NCI-H446 treated with DMSO at 0.1 percent for 48 hours (cell line): Measurements from ENCODE around the gene ADAMTS10.
"Not testable (repeated sequence)": the region's sequence is repeated elsewhere in the genome, so short reads cannot be mapped to it uniquely, and the experiment has no call there.

Experiments
- DNase-seq: peaks from one replicate; lab custom pipeline; 2025; lab: John Stamatoyannopoulos, UW

Gene ADAMTS10

GRCh38 chr19:8558325-8558724, 52.2 kb downstream of the ADAMTS10 start:
- no peak for DNase-seq

GRCh38 chr19:8557642-8558238, 52.8 kb downstream of the ADAMTS10 start:
- no peak for DNase-seq

- not testable (repeated sequence) for DNase-seq
Observed at GRCh38 chr19:8553729-8554128, 56.8 kb downstream of the ADAMTS10 start.

- peak; percentile 9 for DNase-seq
Observed at GRCh38 chr19:8552810-8553209, 57.7 kb downstream of the ADAMTS10 start.

- DNase-seq: no peak
Observed at GRCh38 chr19:8550070-8550469, 60.4 kb downstream of the ADAMTS10 start.

- no peak for DNase-seq
Observed at GRCh38 chr19:8545743-8546142, 64.8 kb downstream of the ADAMTS10 start.

GRCh38 chr19:8544168-8544567, 66.3 kb downstream of the ADAMTS10 start:
- no peak for DNase-seq

- DNase-seq: no peak
Observed at GRCh38 chr19:8539621-8540149, 70.8 kb downstream of the ADAMTS10 start.

GRCh38 chr19:8537099-8537498, 73.4 kb downstream of the ADAMTS10 start:
- DNase-seq: no peak

GRCh38 chr19:8536282-8536681, 74.2 kb downstream of the ADAMTS10 start:
- DNase-seq: no peak

- DNase-seq: no peak
Observed at GRCh38 chr19:8532225-8532624, 78.3 kb downstream of the ADAMTS10 start.

GRCh38 chr19:8531470-8531869, 79.0 kb downstream of the ADAMTS10 start:
- no peak for DNase-seq
